Central memory CD8-positive, alpha-beta T cell (primary cell): ENCODE measurements around the gene ULBP3.

Experiments
- ATAC-seq: fragments of 150-1000 bp; cut with Tn5 transposase; replicated peaks from 2 replicates; pipeline ENCODE4 v1.10.0; 2022; ENCODE audit warnings: mild to moderate bottlenecking, moderate FRiP score, moderate number of reproducible peaks; ENCODE audit not compliant: poor library complexity, severe bottlenecking; ENCODE audit errors: extremely low read depth
- DNase-seq, 2 donors: peaks; one replicate each; pipeline ENCODE4 v3.0.0; 2021; ENCODE audit warnings: low spot score in 2 of 2
- H3K27ac Mint-ChIP-seq: one replicate; pipeline ENCODE4 v1.8.0; 2022; ENCODE audit warnings: low read depth, mild to moderate bottlenecking, moderate library complexity, mixed read lengths
- H3K27me3 Mint-ChIP-seq: one replicate; pipeline ENCODE4 v1.8.0; 2022; ENCODE audit warnings: mixed read lengths
- H3K36me3 Mint-ChIP-seq: one replicate; pipeline ENCODE4 v1.8.0; 2022; ENCODE audit warnings: mild to moderate bottlenecking, moderate library complexity, mixed read lengths; ENCODE audit not compliant: insufficient read depth
- H3K4me1 Mint-ChIP-seq: one replicate; pipeline ENCODE4 v1.8.0; 2022; ENCODE audit warnings: mixed read lengths
- H3K4me3 Mint-ChIP-seq: one replicate; pipeline ENCODE4 v1.8.0; 2022; ENCODE audit warnings: mild to moderate bottlenecking, moderate library complexity, mixed read lengths
- H3K9me3 Mint-ChIP-seq: one replicate; pipeline ENCODE4 v1.8.0; 2022; ENCODE audit warnings: mixed read lengths

The ULBP3 gene

DNA sequence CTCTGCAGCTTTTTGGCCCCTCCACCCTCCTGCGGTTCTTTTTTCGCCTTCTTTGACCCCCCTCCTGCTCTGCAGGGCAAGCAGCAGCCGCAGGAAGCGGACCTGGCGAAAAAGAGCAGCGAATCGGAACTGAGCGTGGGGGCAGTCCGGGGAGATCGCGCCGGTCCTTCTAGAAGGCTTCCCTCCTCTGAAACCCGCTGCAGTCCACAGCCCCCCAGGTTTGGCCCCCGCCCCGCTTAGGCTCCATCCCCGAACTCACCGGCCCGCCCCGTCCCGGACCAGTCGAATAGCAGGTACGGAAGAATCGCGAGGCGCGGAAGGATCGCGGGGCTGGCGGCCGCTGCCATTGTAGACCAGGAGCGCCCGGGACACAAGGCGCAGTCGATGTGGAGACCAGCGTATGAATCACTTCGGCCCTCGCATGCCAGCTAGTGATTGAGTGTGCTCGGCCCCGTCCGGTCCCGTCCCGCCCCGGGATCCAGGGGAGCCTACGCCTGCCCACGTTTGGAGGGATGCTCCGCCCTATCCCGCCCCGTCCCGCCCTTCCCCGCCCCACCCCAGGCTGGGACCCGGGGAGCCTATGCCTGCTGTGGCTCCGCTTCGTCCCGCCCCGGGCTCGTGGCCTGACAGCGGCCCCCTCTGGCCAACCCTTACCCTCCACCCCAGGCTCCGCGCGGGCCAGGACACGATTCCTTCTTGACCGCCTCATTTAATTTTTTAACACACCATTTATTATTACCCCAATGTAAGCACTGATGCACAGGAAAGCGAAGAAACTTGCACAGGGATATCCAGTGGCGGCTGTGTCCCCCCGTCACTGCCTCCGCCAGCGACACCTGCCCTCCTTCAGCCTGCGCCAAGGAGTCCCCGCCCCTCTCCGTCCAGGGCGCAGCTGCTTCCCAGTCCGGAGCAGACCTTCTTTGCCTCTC is at the start of gene ULBP3:
Gene ULBP3, minus strand, starts transcription at position 402 of the 929 bp plus-strand sequence. Its CDS starts 55 bp downstream, at position 347.
- H3K27me3 Mint-ChIP-seq, result no peaks in the 10 kb centered on the region
- peak in 1 of 2 donors; percentile 26 for DNase-seq
- H3K4me1 Mint-ChIP-seq, result peaks cover 28% of the 10 kb centered on the region
- H3K9me3 Mint-ChIP-seq, result no peaks in the 10 kb centered on the region
- peak within 1 kb of the TSS; percentile 93 for H3K4me3 Mint-ChIP-seq
- H3K36me3 Mint-ChIP-seq, result peaks cover 2% of the 10 kb centered on the region
- H3K27ac Mint-ChIP-seq, result peak within 1 kb of the TSS; percentile 67
- ATAC-seq, result peak; percentile 68

DNA sequence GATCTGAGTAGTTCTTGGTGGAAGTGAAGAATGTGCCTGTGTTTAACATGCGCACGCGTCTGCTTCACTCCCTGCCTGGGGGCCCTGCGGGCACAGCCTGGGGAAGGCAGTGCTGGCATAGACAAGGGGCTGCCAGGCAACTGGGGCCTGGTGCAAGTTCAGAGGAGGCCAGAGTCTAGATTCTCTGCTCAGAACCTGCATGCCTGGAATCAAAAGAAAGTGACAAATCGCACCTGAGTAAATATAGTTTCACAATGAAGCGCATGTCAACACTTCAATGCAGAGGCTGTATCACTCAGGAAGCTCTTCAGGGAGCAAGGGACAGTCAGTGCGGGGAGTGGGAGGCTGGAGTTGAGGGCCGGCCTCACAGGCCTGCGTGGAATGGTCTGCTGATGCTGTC is 49.7 kb upstream of the ULBP3 start:
- peaks cover 14% of the 10 kb centered on the region for H3K4me1 Mint-ChIP-seq
- DNase-seq, result no peak
- H3K9me3 Mint-ChIP-seq, result no peaks in the 10 kb centered on the region
- peaks cover 3% of the 10 kb centered on the region for H3K27me3 Mint-ChIP-seq
- peaks cover 2% of the 10 kb centered on the region for H3K36me3 Mint-ChIP-seq
- ATAC-seq, result no peak
- H3K27ac Mint-ChIP-seq, result no peak overlapping the region
- H3K4me3 Mint-ChIP-seq, result no peak overlapping the region

DNA sequence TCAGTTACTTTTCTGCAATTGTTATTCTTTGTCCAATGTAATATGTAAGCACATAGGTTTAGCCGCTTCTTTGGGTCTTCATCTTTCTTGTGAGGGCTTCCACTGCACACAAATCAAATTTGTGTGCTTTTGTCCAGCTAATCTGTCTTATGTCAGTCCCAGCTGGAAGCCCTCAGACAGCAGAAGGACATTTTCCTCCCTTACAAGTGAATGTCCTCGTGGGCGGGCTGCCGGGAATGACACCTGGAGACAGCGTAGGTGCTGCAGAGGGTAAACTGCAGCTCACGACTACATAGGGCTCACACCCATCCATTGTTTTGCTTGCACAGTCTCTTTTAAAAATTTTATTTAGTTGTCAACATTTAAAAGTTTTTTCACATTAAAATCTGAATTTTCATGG is 49.3 kb upstream of the ULBP3 start:
- Mint-ChIP-seq H3K9me3 (no peaks in the 10 kb centered on the region), H3K27me3 (no peaks in the 10 kb centered on the region), H3K36me3 (peaks cover 2% of the 10 kb centered on the region), H3K4me3 (no peak overlapping the region), H3K27ac (no peak overlapping the region), H3K4me1 (peaks cover 14% of the 10 kb centered on the region)
- ATAC-seq, result no peak
- no peak for DNase-seq

DNA sequence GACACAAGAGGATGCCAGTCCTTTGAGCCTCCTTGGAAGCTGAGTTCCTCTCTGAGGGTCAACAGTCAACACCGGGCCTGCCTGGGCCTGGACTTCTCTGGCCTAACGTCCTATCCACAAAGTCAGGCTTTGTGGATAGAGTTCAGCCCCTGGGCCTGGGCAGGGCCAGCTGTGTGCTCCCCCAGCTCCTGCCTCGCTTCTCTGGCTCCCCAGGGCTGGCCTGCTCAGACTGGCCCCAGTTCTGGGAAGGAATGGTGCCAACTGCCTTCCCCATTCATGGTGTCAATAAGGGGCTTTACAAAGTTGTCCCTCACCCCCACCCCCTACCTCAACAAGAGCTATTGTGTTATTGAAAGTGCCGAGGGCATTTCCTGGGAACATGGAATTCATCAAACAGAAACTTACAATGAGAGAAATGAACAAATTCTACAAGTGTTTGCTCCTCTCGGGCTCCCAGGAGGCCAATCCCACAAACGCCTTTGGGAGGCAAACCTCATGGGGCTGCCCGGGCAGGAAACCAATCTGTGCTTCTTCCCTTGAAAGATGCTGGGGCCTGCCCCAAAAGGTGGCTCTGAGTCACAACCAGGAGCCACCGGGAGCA is 47.4 kb upstream of the ULBP3 start:
- Mint-ChIP-seq H3K9me3 (no peaks in the 10 kb centered on the region), H3K27me3 (peaks cover 6% of the 10 kb centered on the region), H3K4me3 (no peak overlapping the region), H3K4me1 (peaks cover 14% of the 10 kb centered on the region), H3K36me3 (peaks cover 2% of the 10 kb centered on the region), H3K27ac (no peak overlapping the region)
- ATAC-seq (no peak), DNase-seq (no peak)

DNA sequence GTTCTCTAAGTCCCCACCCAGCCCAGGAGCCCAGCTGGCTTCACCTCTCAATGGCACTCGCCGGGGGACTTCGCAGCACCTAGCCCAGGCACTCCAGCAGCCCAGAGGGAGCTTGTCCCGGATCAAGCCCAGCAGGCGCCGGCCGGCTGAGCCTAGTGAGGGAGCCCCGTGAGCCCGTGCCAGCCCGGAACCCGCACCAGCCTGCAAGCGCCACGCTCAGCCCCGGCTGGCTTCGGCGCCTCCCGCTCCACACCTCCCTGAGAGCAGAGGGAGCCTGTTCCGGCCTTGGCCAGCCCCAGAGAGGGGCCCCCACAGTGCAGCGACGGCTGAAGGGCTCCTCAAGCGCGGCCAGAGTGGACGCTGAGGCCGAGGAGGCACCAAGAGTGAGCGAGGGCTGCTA is 46.8 kb upstream of the ULBP3 start:
- no peak overlapping the region for H3K27ac Mint-ChIP-seq
- no peak for ATAC-seq
- no peak overlapping the region for H3K4me3 Mint-ChIP-seq
- peaks cover 14% of the 10 kb centered on the region for H3K4me1 Mint-ChIP-seq
- peaks cover 2% of the 10 kb centered on the region for H3K36me3 Mint-ChIP-seq
- peaks cover 11% of the 10 kb centered on the region for H3K27me3 Mint-ChIP-seq
- H3K9me3 Mint-ChIP-seq, result no peaks in the 10 kb centered on the region
- no peak for DNase-seq

DNA sequence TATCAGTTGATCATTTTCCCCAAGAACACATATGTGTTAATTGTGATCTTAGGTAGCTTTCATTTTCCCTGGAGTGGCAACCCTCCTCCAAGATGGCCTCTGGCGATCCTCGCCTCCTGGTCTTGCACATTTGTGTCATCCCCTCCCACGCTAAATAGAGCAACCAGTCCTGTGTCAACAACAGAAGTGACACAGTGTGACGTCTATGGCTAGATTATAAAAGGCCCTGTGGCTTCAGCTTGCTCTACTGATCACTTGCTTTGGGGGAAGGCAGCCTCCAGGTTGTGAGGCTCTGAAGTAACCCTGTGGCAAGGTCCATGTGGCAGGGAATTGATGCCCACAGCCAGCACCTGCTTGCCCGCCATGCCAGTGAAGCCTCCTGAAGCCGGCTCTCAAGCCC is 43.3 kb upstream of the ULBP3 start:
- peaks cover 12% of the 10 kb centered on the region for H3K27me3 Mint-ChIP-seq
- no peak for DNase-seq
- no peak for ATAC-seq
- H3K4me1 Mint-ChIP-seq, result no peaks in the 10 kb centered on the region
- no peak overlapping the region for H3K4me3 Mint-ChIP-seq
- H3K9me3 Mint-ChIP-seq, result no peaks in the 10 kb centered on the region
- no peak overlapping the region for H3K27ac Mint-ChIP-seq
- H3K36me3 Mint-ChIP-seq, result peaks cover 2% of the 10 kb centered on the region

DNA sequence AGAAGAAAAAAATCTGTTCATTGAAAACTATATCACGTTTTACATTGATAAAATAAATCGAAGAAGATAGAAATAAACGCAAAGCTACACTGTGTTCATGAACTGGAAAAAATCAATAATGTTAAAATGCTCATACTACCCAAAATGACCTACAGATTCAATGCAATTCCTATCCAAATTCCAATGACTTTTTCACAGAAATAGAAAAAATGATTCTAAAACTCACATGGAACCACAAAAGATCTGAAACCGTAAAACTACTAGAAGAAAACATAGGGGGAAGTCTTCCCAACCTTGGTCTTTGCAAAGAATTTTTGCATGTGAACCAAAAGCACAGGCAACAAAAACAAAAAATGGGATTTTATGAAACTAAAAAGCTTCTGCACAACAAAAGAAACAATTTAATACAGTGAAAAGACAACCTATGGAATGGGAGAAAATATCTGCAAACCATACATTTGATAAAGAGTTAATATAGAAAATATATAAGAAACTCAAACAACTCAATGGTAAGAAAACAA is 33.9 kb upstream of the ULBP3 start:
- Mint-ChIP-seq H3K4me1 (no peaks in the 10 kb centered on the region), H3K27me3 (no peaks in the 10 kb centered on the region), H3K27ac (no peak overlapping the region), H3K36me3 (no peaks in the 10 kb centered on the region), H3K9me3 (no peaks in the 10 kb centered on the region), H3K4me3 (no peak overlapping the region)
- DNase-seq (no peak), ATAC-seq (no peak)

DNA sequence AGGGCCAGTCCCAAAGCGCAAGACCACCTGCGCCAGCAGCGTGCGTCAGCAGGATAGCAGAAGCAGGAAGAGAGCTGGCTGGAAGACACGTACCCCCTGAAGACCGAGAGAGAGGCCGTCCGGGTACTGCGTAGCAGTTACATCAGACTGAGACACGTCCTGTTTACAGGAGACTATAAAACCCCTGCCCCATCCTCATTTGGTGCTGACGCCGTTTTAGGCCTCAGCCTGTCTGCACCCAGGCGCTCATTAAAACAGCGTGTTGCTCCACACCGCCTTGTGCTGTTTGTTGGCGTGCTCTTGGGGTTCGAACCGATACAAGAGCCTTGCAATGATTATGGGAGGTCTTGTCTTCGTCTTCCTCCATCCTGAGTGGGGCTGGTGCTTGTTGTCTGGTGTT is 31.8 kb upstream of the ULBP3 start:
- H3K27me3 Mint-ChIP-seq, result peaks cover 4% of the 10 kb centered on the region
- H3K27ac Mint-ChIP-seq, result no peak overlapping the region
- H3K4me1 Mint-ChIP-seq, result no peaks in the 10 kb centered on the region
- H3K4me3 Mint-ChIP-seq, result no peak overlapping the region
- DNase-seq, result no peak
- H3K9me3 Mint-ChIP-seq, result no peaks in the 10 kb centered on the region
- ATAC-seq, result no peak
- no peaks in the 10 kb centered on the region for H3K36me3 Mint-ChIP-seq

DNA sequence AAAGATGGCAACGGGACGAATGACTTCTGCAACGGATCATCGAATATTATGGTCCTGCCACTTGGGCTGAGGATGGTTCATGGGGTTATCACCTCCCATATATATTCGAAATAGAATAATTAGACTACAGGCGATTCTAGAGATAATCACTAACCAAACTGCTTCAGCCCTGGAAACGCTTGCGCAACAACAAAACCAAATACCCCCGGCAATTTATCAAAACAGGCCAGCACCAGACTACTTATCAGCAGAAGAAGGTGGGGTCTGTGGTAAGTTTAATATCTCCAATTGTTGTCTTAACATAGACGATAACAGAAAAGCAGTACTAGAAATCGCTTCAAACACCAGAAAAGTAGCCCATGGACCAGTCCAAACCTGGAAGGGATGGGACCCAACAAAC is 31.0 kb upstream of the ULBP3 start:
- Mint-ChIP-seq H3K27ac (no peak overlapping the region), H3K4me3 (no peak overlapping the region), H3K9me3 (no peaks in the 10 kb centered on the region), H3K36me3 (peaks cover 1% of the 10 kb centered on the region), H3K4me1 (no peaks in the 10 kb centered on the region), H3K27me3 (peaks cover 12% of the 10 kb centered on the region)
- no peak for ATAC-seq
- DNase-seq, result no peak

DNA sequence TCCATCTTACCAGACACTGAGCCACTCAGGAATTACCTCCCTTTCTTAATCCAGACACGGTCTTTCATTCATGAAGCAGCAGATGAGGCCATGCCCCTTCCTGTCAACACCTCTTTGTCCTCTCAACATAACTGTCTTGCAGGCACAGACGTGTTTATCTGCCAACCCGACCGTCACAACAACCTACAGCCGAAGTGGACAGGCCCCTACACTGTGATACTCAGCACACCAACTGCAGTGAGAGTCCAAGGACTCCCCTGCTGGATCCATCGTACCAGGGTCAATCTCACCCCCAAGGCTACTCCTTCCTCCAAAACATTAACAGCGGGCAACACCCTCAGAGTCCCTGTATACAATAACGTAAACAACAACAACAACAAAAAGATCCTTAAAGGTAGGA is 30.6 kb upstream of the ULBP3 start:
- no peaks in the 10 kb centered on the region for H3K9me3 Mint-ChIP-seq
- H3K4me3 Mint-ChIP-seq, result no peak overlapping the region
- peaks cover 16% of the 10 kb centered on the region for H3K27me3 Mint-ChIP-seq
- H3K27ac Mint-ChIP-seq, result no peak overlapping the region
- DNase-seq, result no peak
- ATAC-seq, result no peak
- no peaks in the 10 kb centered on the region for H3K4me1 Mint-ChIP-seq
- H3K36me3 Mint-ChIP-seq, result peaks cover 1% of the 10 kb centered on the region

DNA sequence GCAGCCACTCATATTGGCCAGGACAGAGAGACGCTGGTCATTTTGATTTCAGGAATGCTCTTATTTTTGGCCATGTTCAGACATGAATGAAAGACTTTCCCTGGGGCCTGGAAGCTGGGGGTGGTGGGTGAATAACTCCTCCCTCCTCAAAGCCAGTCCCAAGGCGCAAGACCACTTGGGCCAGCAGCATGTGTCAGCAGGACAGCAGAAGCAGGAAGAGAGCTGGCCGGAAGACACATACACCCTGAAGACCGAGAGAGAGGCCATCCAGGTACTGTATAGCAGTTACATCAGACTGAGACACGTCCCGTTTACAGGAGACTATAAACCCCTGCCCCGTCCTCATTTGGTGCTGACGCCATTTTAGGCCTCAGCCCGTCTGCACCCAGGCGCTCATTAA is 29.2 kb upstream of the ULBP3 start:
- peaks cover 1% of the 10 kb centered on the region for H3K36me3 Mint-ChIP-seq

DNA sequence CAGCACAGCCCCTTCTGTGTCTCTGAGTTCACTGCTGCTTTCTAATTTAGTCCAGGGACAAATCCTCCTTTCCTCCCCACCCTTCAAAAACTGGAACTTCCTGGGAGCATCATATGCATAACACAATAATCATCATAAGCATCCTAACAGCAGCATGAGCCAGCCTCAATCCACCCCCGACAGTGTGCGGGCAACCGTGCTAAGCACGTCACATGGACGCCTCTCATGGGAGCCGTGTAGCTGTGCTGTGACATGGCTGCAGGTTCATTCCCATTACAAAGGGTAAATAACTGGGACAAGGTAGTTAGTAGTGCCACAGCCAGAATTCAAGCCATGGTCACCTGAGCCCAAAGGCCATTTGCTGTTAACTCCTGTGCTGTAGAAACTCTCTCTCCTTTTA is 24.5 kb upstream of the ULBP3 start:
- Mint-ChIP-seq H3K4me1 (no peaks in the 10 kb centered on the region), H3K4me3 (no peak overlapping the region), H3K27ac (no peak overlapping the region), H3K27me3 (peaks cover 53% of the 10 kb centered on the region), H3K9me3 (no peaks in the 10 kb centered on the region), H3K36me3 (peaks cover 1% of the 10 kb centered on the region)
- ATAC-seq (no peak), DNase-seq (no peak)

More for the DNA sequence above, 29.2 kb upstream of the ULBP3 start:
- H3K27ac Mint-ChIP-seq, result no peak overlapping the region
- H3K4me1 Mint-ChIP-seq, result no peaks in the 10 kb centered on the region
- no peaks in the 10 kb centered on the region for H3K9me3 Mint-ChIP-seq
- peaks cover 30% of the 10 kb centered on the region for H3K27me3 Mint-ChIP-seq
- ATAC-seq (no peak), DNase-seq (no peak)
- no peak overlapping the region for H3K4me3 Mint-ChIP-seq

DNA sequence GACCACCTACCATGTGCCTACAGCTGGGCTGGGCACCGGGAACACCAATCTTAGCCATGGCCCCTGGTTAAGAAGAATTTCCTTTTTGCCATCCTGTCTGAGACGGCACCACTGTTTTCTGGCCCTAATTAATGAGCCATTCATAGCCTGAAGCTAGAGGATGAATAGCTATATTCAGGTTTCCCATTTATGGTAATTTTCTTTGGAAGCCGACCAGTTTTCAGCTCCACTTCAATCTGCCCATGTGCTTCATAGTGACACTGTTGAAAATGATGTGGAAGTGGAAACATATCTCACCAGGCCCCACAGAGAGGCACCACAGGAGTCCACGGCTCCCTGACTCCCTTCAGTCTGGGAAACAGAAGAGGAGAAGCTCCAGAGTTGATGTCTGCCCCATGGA is 22.6 kb upstream of the ULBP3 start:
- DNase-seq (no peak), ATAC-seq (no peak)
- Mint-ChIP-seq H3K4me3 (no peak overlapping the region), H3K27ac (no peak overlapping the region), H3K27me3 (peaks cover 58% of the 10 kb centered on the region), H3K4me1 (no peaks in the 10 kb centered on the region), H3K9me3 (no peaks in the 10 kb centered on the region), H3K36me3 (peaks cover 1% of the 10 kb centered on the region)
